Measurements from ENCODE around the gene PPP1R37. TPM values are rescaled to one million over a fixed set of nuclear protein-coding genes. Genes with fewer than 3 reads are reported as not detected.

Gene PPP1R37
- total and polyA plus RNA-seq, 2 of the 13 experiments (the other 11 are each of a cell fraction or from before 2014, with no cell fraction given) = 9.0 to 14.3 TPM

GRCh38 chr19:45082170-45082569 is 10.8 kb upstream of the PPP1R37 start:
- H3K4me1 ChIP-seq (ENCODE audit: insufficient read depth, low read length) = peaks cover 36% of the 10 kb centered on the region
- peaks cover 42% of the 10 kb centered on the region for H3K79me2 ChIP-seq (ENCODE audit: insufficient read depth, low read length)
- no peak overlapping the region for H3K4me3 ChIP-seq (replicated peaks in 1 of 3; ENCODE audit: insufficient read depth in 1 of 3, low read depth in 2 of 3, low read length in 3 of 3)
- intact Hi-C loops (cut with micrococcal nuclease; ENCODE audit: unreplicated experiment) (no loop called here), in situ Hi-C loops (cut with HindIII; ENCODE audit: extremely low pct_ligation_motif_present, low pct_unique_long_range_greater_than_20kb) (no loop called here)
- H3K4me2 ChIP-seq (ENCODE audit: low read depth, low read length) = no peak overlapping the region
- FAIRE-seq = no peak
- POLR2A ChIA-PET = interaction anchor here (1.7 kb wide), 1 partner anchor 10 kb away, joined by 4 read pairs; no protein-coding TSS in a partner anchor
- DNase-seq (ENCODE audit: low spot score) = no peak
- no peak overlapping the region for H3K27ac ChIP-seq (ENCODE audit: extremely low read length, insufficient read depth, low read length)
- TF ChIP-seq HIVEP1 (CRISPR knock-in tag; IDR thresholded peaks at IDR 0.05) = no peak
- TF ChIP-seq ZKSCAN5 (CRISPR knock-in tag; IDR thresholded peaks at IDR 0.05) = no peak
- no peak for TF ChIP-seq ZFP36L1 (CRISPR knock-in tag; IDR thresholded peaks at IDR 0.05)
- TF ChIP-seq ZNF136 (CRISPR knock-in tag; IDR thresholded peaks at IDR 0.05; ENCODE audit: low read depth) = no peak
- TF ChIP-seq KAT7 (CRISPR knock-in tag; IDR thresholded peaks at IDR 0.05; ENCODE audit: borderline replicate concordance) = no peak
- TF ChIP-seq ZNF589 (CRISPR knock-in tag; conservative IDR thresholded peaks at IDR 0.05) = no peak
- H3K36me3 ChIP-seq (replicated peaks in 1 of 2; ENCODE audit: control insufficient read depth in 1 of 2, insufficient read depth in 2 of 2, low read length in 2 of 2) = peaks cover 9 to 14% of the 10 kb centered on the region in 2 experiments; a peak in 4 of 5 replicates
- BruUV-seq (replicated peaks) = no TSS peak
- 97% methylated on average over 5 of the region's 5 CpGs for WGBS (ENCODE audit: low lambda C conversion rate)
- H3K9ac ChIP-seq (ENCODE audit: insufficient read depth, low read depth, low read length) = no peak overlapping the region
- no peak overlapping the region for H2AFZ ChIP-seq (ENCODE audit: low read length)
- H3K27me3 ChIP-seq (ENCODE audit: control insufficient read depth in 1 of 2, insufficient read depth in 2 of 2, low read length in 2 of 2) = no peaks in the 10 kb centered on the region; a peak in 1 of 5 replicates
- CTCF ChIA-PET (ENCODE audit: low intra/inter-chr PET ratio, low total read pairs) = no interaction called here
- H4K20me1 ChIP-seq (ENCODE audit: insufficient read depth, low read length) = no peaks in the 10 kb centered on the region
- H3K9me3 ChIP-seq (ENCODE audit: low read length) = no peaks in the 10 kb centered on the region
- no peak for ATAC-seq

- H3K4me2 ChIP-seq (ENCODE audit: low read depth, low read length) = no peak overlapping the region
- peaks cover 10 to 35% of the 10 kb centered on the region in 2 experiments; a peak in 4 of 5 replicates for H3K36me3 ChIP-seq (replicated peaks in 1 of 2; ENCODE audit: control insufficient read depth in 1 of 2, insufficient read depth in 2 of 2, low read length in 2 of 2)
- ATAC-seq (no peak), DNase-seq (ENCODE audit: low spot score) (no peak), FAIRE-seq (no peak)
- H3K9me3 ChIP-seq (ENCODE audit: low read length) = no peaks in the 10 kb centered on the region
- H3K9ac ChIP-seq (ENCODE audit: insufficient read depth, low read depth, low read length) = no peak overlapping the region
- peaks cover 7% of the 10 kb centered on the region; the same call in 1 of the 2 replicates for H3K4me1 ChIP-seq (ENCODE audit: insufficient read depth, low read length)
- intact Hi-C loops (cut with micrococcal nuclease; ENCODE audit: unreplicated experiment) (no loop called here), in situ Hi-C loops (cut with HindIII; ENCODE audit: extremely low pct_ligation_motif_present, low pct_unique_long_range_greater_than_20kb) (no loop called here)
- 100% methylated on average over 4 of the region's 4 CpGs for WGBS (ENCODE audit: low lambda C conversion rate)
- no peaks in the 10 kb centered on the region for H3K27me3 ChIP-seq (ENCODE audit: control insufficient read depth in 1 of 2, insufficient read depth in 2 of 2, low read length in 2 of 2)
- ChIA-PET POLR2A (no interaction called here), CTCF (ENCODE audit: low intra/inter-chr PET ratio, low total read pairs) (no interaction called here)
- H3K27ac ChIP-seq (ENCODE audit: extremely low read length, insufficient read depth, low read length) = no peak overlapping the region
- BruUV-seq (replicated peaks) = no TSS peak
- H4K20me1 ChIP-seq (ENCODE audit: insufficient read depth, low read length) = no peaks in the 10 kb centered on the region
- peaks cover 21% of the 10 kb centered on the region for H3K79me2 ChIP-seq (ENCODE audit: insufficient read depth, low read length)
- H2AFZ ChIP-seq (ENCODE audit: low read length) = no peak overlapping the region
- H3K4me3 ChIP-seq (replicated peaks in 1 of 3; ENCODE audit: insufficient read depth in 1 of 3, low read depth in 2 of 3, low read length in 3 of 3) = no peak overlapping the region
- TF ChIP-seq GABPB1 (CRISPR knock-in tag; IDR thresholded peaks at IDR 0.05) (no peak), ZNF256 (CRISPR knock-in tag; conservative IDR thresholded peaks at IDR 0.05) (no peak), MEF2D (CRISPR knock-in tag; IDR thresholded peaks at IDR 0.05) (no peak), ARNT (IDR thresholded peaks at IDR 0.05) (no peak), HOXD1 (CRISPR knock-in tag; IDR thresholded peaks at IDR 0.05) (no peak), ZNF263 (CRISPR knock-in tag; IDR thresholded peaks at IDR 0.05) (no peak), PLSCR1 (CRISPR knock-in tag; IDR thresholded peaks at IDR 0.05; ENCODE audit: borderline replicate concordance) (no peak), ZNF770 (CRISPR knock-in tag; IDR thresholded peaks at IDR 0.05) (no peak), HINFP (CRISPR knock-in tag; IDR thresholded peaks at IDR 0.05; ENCODE audit: low read depth) (no peak)
- TF ChIP-seq, protein P1, sequence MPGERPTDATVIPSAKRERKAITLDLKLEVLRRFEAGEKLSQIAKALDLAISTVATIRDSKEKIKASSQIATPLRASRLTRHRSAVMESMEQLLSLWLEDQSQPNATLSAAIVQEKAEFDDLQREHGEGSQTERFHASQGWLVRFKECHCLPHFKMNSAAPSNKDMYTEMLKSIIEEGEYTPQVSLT (CRISPR knock-in tag; IDR thresholded peaks at IDR 0.05; ENCODE audit: borderline replicate concordance, low read depth) = no peak
Observed at GRCh38 chr19:45086480-45086879, 6.5 kb upstream of the PPP1R37 start.

Data from HepG2 (cell line).